Endodermal cell (in vitro differentiated cells): ENCODE measurements around the gene MINAR1. TPM values are rescaled to one million over a fixed set of nuclear protein-coding genes. Genes with fewer than 3 reads are reported as not detected.

Experiments used
- DNase-seq: peaks from one replicate; pipeline ENCODE4 v3.0.0-alpha.2; 2017
- H3K27ac ChIP-seq: 2 replicates; pipeline ENCODE4 v1.5.1; 2013; ENCODE audit warnings: mild to moderate bottlenecking, low read depth, low read length, moderate library complexity
- H3K27me3 ChIP-seq: 2 replicates; pipeline ENCODE4 v1.6.1; 2013; ENCODE audit warnings: mild to moderate bottlenecking, low read length, moderate library complexity; ENCODE audit not compliant: insufficient read depth, control insufficient read depth, poor library complexity, severe bottlenecking
- H3K36me3 ChIP-seq: 2 replicates; pipeline ENCODE4 v1.7.0; 2013; ENCODE audit warnings: mild to moderate bottlenecking, low read length, moderate library complexity; ENCODE audit not compliant: control insufficient read depth, insufficient read depth
- H3K4me1 ChIP-seq: one replicate; pipeline ENCODE4 v1.7.0; 2013; ENCODE audit warnings: low read length; ENCODE audit not compliant: control insufficient read depth, insufficient read depth
- H3K4me3 ChIP-seq: 2 replicates; pipeline ENCODE4 v1.5.1; 2013; ENCODE audit warnings: mild to moderate bottlenecking, low read length, moderate library complexity
- H3K9ac ChIP-seq: 2 replicates; pipeline ENCODE4 v1.6.1; 2013; ENCODE audit warnings: mild to moderate bottlenecking, low read length, moderate library complexity; ENCODE audit not compliant: poor library complexity, severe bottlenecking; ENCODE audit errors: extremely low read depth
- H3K9me3 ChIP-seq: 2 replicates; pipeline ENCODE4 v1.6.1; 2013; ENCODE audit warnings: mild to moderate bottlenecking, low read length, moderate library complexity; ENCODE audit not compliant: control insufficient read depth
- H3K27ac Mint-ChIP-seq: 2 replicates; pipeline ENCODE4 v1.8.0; 2020; ENCODE audit warnings: mixed read lengths
- H3K27me3 Mint-ChIP-seq: 2 replicates; pipeline ENCODE4 v1.8.0; 2021; ENCODE audit warnings: mild to moderate bottlenecking, mixed read lengths; ENCODE audit not compliant: insufficient read depth
- H3K36me3 Mint-ChIP-seq: 2 replicates; pipeline ENCODE4 v1.8.0; 2020; ENCODE audit warnings: low read depth, mixed read lengths
- H3K4me1 Mint-ChIP-seq: 2 replicates; pipeline ENCODE4 v1.8.0; 2020; ENCODE audit warnings: mixed read lengths
- H3K4me3 Mint-ChIP-seq: 2 replicates; pipeline ENCODE4 v1.8.0; 2020; ENCODE audit warnings: mild to moderate bottlenecking, moderate library complexity, mixed read lengths
- H3K9me3 Mint-ChIP-seq: 2 replicates; pipeline ENCODE4 v1.8.0; 2020; ENCODE audit warnings: mild to moderate bottlenecking, mixed read lengths
- CTCF ChIP-seq: fragments of 200-600 bp; sonication (generic); conservative IDR thresholded peaks from 2 replicates; pipeline ENCODE4 v1.5.0; 2021; ENCODE audit warnings: antibody characterized with exemption, mild to moderate bottlenecking
- WGBS, 2 experiments: methylation state at CpG; one replicate each; pipeline versions ENCODE4 v1.1.5 to v1.1.7; 2013; ENCODE audit warnings: missing lambda C conversion rate in 2 of 2, mixed read lengths in 1 of 2; ENCODE audit not compliant: insufficient coverage in 1 of 2, insufficient read length in 1 of 2; 5-methylcytosine and 5-hydroxymethylcytosine counted together
- total RNA-seq, 2 donors: library from RNA; stranded (reverse); fragmentation: NEBNext Ultra II Directional in 1 of 2; extraction: Animal tissue kit (Norgen Biotek cat#: 25700) in 1 of 2; gene quantifications; 2 replicates in 1 of 2; 3 replicates in 1 of 2; pipeline ENCODE4 v1.2.1, GENCODE V29; 2021

The MINAR1 gene
- total RNA-seq, 2 donors from 2014 or later, result 1.1 to 1.2 TPM

GRCh38 chr15:79478108-79478507 is 46.0 kb downstream of the MINAR1 start:
- TF ChIP-seq CTCF, result no peak
- no peak overlapping the region for H3K4me3 ChIP-seq
- no peaks in the 10 kb centered on the region for H3K36me3 ChIP-seq
- H3K27ac ChIP-seq, result no peak overlapping the region
- H3K9me3 ChIP-seq, result no peaks in the 10 kb centered on the region
- Mint-ChIP-seq H3K36me3 (no peaks in the 10 kb centered on the region), H3K4me3 (no peak overlapping the region), H3K27ac (no peak overlapping the region), H3K4me1 (no peaks in the 10 kb centered on the region), H3K9me3 (peaks cover under 1% of the 10 kb centered on the region), H3K27me3 (no peaks in the 10 kb centered on the region)
- no peaks in the 10 kb centered on the region for H3K4me1 ChIP-seq
- H3K9ac ChIP-seq, result no peak overlapping the region
- 87 to 88% methylated on average over 5 to 7 of the region's 7 CpGs for WGBS, 2 experiments
- no peaks in the 10 kb centered on the region for H3K27me3 ChIP-seq
- no peak for DNase-seq

- no peaks in the 10 kb centered on the region for H3K36me3 Mint-ChIP-seq
- H3K27me3 Mint-ChIP-seq, result no peaks in the 10 kb centered on the region
- no peak for DNase-seq
- H3K27ac Mint-ChIP-seq, result no peak overlapping the region
- Histone ChIP-seq H3K36me3 (no peaks in the 10 kb centered on the region), H3K27ac (no peak overlapping the region), H3K4me1 (no peaks in the 10 kb centered on the region), H3K27me3 (no peaks in the 10 kb centered on the region), H3K9me3 (no peaks in the 10 kb centered on the region), H3K9ac (no peak overlapping the region), H3K4me3 (no peak overlapping the region)
- peaks cover 2% of the 10 kb centered on the region for H3K9me3 Mint-ChIP-seq
- H3K4me3 Mint-ChIP-seq, result no peak overlapping the region
- H3K4me1 Mint-ChIP-seq, result no peaks in the 10 kb centered on the region
- WGBS, 2 experiments, result 84 to 92% methylated on average over 2 of the region's 2 CpGs
- no peak for TF ChIP-seq CTCF
These were observed 47.5 kb downstream of the MINAR1 start for GRCh38 chr15:79479616-79480015.

GRCh38 chr15:79481793-79482192 is 49.7 kb downstream of the MINAR1 start:
- H3K27me3 Mint-ChIP-seq, result no peaks in the 10 kb centered on the region
- no peaks in the 10 kb centered on the region for H3K27me3 ChIP-seq
- H3K4me3 Mint-ChIP-seq, result no peak overlapping the region
- H3K36me3 ChIP-seq, result no peaks in the 10 kb centered on the region
- no peaks in the 10 kb centered on the region for H3K4me1 ChIP-seq
- no peaks in the 10 kb centered on the region for H3K36me3 Mint-ChIP-seq
- no peak overlapping the region for H3K9ac ChIP-seq
- no peak for DNase-seq
- 87 to 94% methylated on average over 7 of the region's 7 CpGs for WGBS, 2 experiments
- TF ChIP-seq CTCF, result no peak
- H3K27ac Mint-ChIP-seq, result no peak overlapping the region
- H3K9me3 ChIP-seq, result no peaks in the 10 kb centered on the region
- H3K4me3 ChIP-seq, result no peak overlapping the region
- H3K9me3 Mint-ChIP-seq, result peaks cover 2% of the 10 kb centered on the region
- no peaks in the 10 kb centered on the region for H3K4me1 Mint-ChIP-seq
- no peak overlapping the region for H3K27ac ChIP-seq

Other genes starting within 250 kb of the MINAR1 start
- gene ANKRD34C, start 149.6 kb upstream of the MINAR1 start, total RNA-seq, result not detected
- 10 to 100 TPM; 44.8 to 48.9 TPM for gene TMED3, start 121.2 kb upstream of the MINAR1 start, total RNA-seq